Activated naive CD4-positive, alpha-beta T cell treated with anti-CD3 and anti-CD28 coated beads, Interleukin-2, amount 50 U/mL, for 16 hours (primary cell): ENCODE results near the gene MPPED1.

Source experiments
- DNase-seq: peaks from one replicate; pipeline ENCODE4 v3.0.0-alpha.2; 2020

Gene MPPED1

DNA sequence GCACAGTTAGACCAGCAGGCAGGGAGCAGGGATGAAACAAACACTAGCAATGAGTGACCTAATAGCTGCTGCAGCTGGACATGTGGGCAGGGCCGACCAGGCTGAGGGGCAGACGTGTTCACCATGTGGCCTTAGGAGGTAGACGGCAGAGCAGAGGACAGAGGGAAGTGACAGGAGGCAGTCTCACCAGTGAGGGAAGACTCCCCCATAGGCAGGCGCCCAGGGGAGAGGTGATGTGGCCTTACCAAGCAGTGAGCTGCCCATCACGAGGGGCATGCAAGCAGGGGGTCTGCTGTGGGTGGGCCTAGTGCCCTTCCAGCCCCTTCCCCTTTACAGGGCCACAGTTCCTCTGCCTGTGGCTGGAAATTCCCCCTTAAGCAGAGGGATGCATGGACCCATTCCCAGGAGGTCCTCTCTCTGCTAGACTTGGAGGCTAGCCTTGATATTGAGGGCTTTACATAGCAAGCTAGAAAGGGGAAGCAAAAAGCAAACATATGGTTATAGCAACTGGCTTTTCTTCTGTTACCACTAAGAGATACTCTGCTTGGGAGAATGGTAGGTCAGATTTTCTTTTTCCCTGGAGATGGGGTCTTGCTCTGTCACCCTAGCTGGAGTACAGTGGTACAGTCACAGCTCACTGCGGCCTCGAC is 67.6 kb downstream of the MPPED1 start:
- DNase-seq, result no peak

DNA sequence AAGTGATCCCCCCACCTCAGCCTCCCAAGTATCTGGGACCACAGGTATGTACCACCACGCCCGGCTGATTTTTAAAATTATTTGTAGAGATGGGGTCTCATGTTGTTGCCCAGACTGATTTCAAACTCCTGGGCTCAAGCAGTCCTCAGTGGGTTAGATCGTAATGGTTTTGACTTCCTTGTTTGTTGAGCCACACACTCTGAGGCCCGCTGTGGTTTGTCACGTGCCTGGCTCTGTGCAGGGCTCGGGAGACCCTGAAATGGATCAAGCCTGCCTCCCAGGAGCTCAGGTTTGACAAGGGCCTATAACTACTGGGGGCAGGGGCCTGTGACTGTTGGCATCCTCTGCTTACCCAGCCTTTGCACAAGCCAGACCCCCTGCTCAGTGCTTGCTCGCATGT is 68.1 kb downstream of the MPPED1 start:
- no peak for DNase-seq

DNA sequence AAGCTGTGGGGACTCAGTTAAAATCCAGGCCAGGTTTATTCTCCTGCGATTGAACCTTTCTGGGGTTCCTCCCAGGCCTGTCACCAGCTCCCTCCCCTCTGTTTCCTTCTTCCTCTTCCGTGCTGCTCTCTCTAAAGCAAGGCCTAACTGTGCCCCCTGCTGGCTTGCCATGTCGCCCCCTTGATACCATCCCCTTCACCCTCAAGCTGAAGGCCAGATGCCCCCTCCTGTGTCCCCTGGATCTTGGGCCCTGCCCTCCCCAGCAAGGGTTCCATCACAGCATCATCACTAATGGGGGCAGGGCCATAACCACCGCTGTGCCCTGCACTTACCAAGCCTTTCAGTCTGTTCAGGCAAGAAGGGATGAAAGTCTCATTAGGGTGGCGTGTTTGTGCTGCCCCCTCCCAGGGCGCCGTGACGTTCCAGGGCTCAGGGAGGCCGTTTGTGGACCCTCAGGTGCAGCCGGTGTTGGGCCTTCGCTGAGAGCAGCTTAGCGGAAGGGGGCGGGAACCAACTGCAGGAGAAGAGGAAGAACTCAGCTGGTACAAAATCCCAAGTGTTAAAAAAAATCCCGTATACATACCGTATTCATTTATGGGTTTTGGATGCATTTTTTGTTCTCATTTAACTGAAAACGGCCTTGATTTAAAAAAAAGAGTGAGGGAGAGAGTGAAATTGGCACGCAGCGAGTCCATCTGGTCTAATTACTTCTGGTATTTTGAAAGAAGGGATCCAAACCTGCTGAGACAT is 69.9 kb downstream of the MPPED1 start:
- DNase-seq, result no peak

DNA sequence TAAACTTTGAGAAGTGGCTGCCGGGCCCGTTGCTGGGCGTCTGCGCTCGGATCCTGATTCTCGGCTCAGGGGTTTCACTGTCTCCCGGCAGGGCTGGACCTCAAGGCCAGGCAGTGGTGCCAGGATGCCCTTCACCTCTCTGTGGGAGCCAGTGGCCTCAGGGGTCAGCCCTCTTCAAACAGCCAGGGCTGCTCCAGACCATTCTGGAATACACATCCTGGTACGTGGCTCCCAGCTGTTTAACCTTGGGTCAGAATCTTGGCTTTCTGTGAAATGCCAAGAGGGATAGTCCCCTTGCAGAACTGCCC is 70.5 kb downstream of the MPPED1 start:
- no peak for DNase-seq

DNA sequence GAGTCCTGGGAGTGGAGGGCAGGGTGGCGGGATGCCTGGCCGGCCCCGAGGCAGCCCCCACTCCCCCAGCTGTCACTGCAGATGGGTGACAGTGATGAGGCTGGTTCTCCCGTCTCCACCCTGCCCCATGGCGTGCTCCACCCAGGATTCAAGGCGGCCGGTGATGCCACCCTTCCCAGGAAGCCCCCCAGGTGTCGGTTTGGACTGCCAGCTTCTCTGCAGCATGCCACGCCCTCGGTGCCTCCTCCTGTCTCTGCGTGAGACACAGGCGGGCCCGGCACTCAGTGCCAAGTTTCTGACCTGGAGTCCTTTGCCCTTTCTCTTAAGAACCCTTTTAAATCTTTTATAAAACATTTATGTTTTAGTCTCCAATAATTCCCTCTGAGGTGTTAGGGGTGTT is 71.5 kb downstream of the MPPED1 start:
- no peak for DNase-seq

DNA sequence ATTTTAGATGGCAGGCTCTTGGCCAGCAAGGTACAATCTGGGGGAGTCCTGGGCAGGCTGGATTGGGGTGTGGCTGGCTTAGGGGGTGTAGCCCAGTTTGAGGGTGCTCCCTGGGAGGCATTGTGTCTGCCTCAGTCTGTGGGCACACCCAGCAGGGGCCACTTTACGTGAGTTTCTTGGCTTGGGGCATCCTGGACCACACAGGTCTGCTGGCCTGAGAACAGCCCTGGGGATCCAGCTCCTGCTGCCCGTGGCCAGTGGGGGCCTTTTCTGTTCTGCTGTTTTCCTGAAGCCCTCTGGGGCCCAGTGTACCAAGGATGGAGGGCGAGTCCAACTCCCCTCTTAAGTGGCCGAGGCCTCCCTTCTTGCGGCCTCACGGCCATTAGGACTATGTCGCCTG is 71.9 kb downstream of the MPPED1 start:
- DNase-seq, result no peak

DNA sequence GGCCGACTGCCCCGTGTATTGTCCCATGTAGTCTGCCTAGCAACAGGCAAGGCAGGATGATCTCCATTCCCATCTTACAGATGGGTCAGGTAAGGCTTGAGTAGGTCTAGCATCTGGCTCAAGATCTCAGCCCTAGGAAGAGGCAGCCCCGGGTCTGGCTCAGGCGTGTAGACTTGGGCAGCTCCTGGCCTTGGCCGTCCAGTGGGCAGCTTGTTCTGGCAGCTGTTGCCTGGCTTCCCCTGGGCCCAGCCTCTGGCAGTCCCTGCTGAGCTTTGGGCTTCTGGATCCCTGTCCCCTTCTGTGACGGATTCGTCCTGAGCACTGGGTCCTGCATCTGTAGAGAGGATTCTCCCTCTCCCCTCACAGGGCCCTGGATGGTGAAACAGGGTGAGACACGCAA is 72.4 kb downstream of the MPPED1 start:
- no peak for DNase-seq

DNA sequence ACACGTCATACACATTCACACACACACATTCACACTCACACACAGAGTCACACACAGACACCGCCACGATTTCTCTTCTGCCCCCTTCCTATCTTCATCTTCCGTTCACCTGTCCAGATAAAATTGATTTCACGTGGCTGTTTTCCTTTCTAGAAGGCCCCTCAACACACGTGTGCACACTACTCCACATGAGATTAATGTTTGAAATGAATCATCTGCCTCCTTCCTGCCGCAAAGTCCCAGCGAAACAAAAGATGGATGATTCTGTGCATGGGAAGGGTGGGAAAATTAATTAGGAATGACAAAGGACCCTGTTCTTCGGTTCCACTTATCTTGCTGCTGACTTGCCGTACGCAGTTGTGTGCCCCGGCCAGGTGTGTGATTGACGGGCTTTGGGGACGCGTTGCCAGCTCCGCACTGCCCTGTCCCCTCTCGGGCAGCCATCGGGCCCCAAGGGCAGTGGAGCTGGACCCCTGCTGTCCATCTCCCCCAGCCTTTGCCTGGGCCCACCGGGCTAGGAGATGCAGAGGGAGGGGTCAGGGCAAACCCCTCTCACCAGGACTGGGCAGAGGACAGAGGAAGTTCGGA is 73.8 kb downstream of the MPPED1 start:
- DNase-seq, result no peak

DNA sequence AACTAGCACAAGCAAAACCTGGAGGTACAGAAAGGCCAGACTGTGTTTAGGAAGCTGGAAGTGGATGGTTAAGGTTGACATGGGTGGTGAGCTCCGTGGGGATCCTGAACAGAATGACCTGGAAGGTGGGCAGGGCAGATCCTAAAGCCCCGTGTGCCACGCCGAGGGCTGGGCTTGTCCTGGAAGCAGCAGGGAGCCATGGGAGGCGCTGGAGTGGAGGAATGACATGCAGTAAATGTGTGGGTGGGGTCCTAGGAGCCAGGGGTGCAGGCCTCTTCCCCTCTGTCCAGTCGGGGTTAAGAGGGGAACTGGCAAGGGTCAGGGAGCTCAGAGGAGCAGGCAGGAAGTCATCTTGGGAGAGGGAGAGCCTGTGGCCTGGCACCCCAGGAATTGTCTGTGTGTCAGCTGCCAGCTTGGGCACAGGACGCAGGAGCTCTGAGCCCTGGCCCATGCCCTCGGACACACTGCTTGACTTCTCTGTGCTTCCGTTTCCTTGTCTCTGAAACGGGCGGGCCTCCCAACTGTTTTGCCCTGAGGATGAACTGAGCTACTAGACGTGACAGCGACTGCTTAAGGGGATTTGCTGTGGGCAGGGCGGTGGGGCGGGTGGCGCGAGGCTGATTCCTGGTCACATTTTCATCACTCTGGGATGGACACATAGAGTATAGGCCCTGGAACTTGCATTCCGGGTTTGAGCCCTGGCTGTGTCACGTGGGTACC is 75.7 kb downstream of the MPPED1 start:
- no peak for DNase-seq

DNA sequence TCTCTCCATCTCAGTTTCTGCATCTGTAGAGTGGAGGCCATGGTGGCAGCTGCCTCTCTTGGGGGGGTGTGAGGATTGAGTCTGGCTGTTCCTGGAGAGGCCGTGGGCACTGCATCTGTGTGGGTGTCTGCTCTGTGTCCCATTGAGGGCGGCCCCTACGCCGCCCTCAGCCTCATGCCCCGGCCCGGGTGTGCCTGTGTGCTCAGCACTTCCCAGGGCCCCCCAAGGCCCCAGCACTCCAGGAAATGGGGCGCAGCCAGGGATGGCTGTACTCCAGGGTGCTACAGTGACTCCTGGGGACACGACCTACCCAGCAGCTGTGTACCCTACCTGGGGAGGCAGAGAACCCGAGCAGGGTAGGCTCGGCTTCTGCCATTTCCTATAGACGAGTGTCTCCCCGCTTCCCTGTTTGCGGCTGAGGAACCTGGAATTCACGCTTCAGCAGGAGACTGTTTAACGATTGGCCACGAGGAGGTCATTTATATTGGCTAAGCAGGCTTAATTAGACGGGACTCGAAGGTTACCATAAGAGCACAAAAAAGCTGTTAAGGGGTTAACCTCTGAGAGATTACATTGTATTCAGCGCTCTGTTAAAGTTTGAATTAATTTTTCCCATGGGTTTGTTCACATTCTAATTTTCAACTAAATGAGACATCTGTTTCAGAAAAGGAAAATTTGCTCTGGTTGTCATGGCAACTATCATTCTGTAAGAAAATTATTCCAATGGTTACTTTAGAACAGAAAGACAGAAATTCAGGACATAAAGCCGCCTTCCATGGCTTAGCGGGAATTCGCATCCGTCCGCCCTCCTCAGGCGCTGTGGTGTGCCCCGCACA is 76.4 kb downstream of the MPPED1 start:
- DNase-seq, result no peak

DNA sequence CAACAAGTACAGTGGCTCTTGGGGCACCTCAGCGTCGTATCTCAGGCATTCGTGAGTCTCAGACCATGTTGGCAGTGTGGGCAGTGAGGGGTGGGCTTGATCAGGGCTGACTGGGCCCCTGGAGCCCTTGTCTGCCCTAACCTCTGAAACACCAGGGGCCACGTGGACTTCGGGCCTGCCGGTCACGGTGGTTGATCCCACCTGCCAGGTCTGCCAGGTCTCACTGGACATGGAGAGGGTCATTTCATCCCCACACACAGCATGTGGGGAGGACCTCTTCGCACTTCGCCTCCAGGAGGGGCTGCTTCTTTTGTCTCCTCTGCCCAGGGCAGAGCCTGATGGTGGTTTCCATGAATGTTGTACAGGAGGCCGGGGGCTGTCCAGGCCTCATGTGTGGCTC is 77.1 kb downstream of the MPPED1 start:
- no peak for DNase-seq

DNA sequence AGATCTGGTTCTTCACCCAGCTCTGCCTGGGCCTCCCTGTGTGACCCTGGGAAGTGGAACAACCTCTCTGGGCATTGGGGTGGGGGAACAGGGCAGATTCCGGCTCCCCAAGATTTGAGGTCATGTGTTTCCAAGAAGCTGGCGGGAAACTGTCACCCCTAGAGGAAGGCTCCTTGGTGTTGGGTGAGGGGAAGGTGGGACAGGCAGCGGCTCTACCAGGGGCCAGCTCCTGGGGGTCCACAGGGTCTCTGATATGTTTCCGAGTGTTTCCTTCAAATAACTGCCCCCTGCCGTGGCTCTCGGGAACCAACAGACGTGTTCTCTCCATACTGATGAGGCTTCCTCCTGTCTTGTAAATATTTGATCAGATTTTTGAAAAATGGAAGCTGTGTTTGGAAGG is 78.5 kb downstream of the MPPED1 start:
- no peak for DNase-seq

DNA sequence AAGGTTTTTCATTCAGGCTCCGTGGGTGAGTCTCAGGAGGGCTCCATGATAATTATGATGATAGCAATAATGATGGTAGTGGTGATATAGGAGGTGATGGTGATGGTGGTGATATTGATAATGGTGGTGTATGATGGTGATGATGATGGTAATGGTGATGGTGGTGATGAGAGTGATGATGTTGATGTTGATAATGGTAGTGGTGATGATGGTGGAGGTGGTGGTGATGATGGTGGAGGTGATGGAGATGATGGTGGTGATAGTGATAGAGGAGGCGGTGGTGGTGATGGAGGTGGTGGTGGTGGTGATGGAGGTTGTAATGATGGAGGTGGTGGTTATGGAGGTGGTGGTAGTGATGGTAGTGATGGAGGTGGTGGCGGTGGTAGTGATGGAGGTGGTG is 79.4 kb downstream of the MPPED1 start:
- no peak for DNase-seq

DNA sequence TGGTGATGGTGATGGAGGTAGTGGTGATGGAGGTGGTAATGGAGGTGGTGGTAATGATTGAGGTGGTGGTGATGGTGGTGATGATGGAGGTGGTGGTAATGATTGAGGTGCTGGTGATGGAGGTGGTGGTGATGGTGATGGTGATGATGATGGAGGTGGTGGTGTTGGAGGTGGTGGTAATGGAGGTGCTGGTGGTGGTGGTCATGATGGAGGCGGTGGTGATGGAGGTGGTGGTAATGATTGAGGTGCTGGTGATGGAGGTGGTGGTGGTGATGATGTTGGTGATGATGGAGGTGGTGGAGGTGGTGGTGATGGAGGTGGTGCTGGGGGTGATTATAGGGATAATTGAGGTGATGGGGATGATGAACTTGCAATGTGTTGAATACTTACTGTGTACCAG is 79.9 kb downstream of the MPPED1 start:
- DNase-seq, result no peak

DNA sequence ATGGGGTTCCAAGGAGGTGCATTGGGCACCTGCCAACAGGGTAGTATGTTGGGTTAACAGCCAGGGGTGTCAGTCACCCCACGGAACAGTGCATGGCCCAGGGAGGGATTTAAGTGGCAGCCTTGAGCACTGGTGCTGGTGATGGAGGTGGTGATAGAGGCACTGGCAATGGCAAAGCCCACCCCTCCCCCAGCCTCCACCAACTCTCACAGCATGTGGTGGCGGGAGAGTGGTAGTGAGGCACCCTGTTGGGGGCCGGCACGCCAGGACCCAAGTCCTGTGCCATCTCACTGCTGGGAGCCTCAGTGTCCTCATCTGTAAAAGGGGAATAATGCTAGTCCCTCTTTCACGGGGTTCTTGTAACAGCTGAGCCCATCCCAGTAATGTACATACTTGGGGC is 81.5 kb downstream of the MPPED1 start:
- DNase-seq, result no peak

DNA sequence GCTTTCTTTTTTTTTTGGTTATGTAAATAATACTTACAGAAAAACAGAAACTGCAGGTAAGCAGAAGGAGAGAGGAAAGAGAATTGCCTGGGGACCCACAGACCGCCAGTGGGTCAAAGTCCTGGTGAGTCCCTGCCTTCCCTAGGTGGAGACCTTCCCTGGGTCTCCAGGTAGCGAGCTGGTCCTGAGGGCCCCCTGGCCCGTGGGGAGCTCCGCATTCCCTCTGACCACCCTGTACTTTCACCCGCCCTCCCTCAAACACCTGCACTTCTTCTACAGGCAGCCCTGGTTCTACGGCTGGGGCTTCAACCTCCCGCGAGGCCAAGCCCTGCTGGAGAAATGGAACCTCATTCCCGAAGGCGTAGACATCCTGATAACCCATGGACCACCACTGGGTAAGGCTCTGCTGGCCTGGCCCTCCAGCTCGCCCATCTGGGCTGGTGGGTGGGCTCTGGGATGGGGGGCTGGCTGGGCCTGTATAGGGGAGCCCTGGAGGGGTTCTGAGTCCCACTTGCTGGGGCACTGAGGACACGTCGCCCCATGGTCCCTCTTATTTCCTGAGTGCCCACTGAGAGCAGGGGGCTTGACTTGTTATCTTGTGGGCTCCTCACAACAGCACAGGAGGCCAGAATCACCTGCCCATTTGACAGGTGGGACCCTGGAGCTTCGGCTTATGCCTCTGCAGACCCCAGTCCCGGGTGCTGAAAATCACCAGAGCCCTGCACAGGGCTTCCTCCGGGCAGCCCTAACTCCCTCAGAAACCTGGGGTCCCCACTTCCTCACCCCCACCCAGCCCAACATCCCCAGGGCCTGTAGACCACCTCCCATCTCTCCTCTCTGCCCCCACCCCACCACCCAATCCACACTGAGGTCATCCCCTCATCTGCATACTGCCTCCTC is 86.4 kb downstream of the MPPED1 start:
- DNase-seq, result no peak

DNA sequence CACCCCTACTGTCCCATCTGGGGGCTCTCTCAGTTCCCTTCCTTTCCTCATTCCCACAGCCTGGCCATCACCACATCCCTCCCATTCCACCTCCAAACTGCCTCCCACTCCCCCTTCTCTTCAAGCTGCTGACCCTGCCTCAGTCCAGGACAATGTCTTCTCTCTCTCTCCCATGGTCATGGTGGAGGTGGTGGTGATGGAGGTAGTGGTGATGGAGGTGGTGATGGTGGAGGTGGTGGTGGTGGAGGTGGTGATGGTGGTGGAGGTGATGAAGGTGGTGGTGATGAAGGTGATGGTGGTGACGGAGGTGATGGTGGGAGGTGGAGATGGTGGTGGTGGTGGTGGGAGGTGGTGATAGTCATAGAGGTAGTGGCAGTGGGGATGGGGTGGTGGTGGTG is 87.0 kb downstream of the MPPED1 start:
- no peak for DNase-seq

DNA sequence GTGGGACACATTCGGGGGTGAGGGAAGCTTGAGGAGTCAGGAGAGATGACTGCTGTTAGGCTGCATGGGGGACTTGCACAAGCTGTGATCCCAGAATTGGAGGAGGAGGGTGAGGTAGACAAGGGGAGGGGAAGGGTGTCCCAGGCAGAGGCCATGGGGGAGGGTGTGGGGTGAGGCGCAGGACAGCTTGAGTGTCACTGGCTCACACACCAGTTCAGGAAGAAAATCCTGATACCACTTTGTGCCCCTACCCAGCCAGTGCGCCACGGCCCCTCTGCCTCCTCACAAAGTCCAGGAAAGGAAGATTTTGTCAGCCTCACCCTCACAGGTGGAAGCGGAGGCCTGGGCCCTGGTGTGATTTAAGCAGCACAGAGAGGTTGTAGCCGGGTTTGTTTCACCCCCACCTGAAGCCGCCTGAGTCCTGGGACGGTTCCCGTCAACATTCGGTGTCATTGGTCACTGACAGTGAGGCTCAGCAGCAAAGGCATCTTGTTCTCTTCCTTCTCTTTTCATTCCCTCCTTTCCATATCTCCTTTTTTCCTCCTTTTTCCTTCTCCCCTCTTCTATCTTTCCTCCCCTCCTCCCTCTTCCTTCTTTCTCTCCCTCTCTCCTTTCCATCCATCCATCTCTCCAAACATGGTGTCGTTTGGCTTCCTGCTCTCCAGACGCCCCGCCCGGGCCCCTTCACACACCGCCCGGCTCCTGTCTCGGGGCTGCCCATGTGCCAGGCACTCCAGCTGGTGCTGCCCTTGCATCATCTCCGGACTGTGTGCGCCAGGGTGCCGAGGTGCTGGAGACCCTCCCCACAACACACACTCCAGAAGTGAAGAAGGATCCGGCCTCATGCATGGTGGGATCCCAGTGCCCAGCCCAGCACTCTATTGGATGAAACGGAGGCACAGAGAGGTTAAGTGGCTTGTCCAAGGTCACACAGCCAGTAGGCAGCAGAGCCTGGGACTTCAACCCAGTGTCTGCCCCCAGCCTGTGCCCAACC is 89.3 kb downstream of the MPPED1 start:
- DNase-seq, result no peak

DNA sequence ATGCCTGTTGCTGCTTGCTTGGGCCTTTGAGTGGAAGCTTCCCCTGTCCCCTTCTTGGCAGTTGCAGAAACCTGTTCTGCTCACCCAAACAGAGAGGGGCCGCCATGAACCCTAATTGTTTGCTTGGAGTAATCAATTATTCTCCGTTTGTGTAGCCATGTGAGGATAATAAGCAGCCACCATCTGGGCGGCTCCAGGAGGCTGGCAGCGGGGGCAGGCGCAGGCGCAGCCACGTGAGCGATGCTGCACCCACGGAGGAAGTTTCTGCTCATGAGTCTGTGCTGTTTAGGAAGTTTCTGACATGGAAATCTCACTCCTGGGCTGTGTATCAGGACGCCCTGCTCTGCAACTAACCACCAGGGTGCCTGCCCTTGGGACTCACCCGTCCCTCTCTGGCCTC is 90.1 kb downstream of the MPPED1 start:
- DNase-seq, result no peak

DNA sequence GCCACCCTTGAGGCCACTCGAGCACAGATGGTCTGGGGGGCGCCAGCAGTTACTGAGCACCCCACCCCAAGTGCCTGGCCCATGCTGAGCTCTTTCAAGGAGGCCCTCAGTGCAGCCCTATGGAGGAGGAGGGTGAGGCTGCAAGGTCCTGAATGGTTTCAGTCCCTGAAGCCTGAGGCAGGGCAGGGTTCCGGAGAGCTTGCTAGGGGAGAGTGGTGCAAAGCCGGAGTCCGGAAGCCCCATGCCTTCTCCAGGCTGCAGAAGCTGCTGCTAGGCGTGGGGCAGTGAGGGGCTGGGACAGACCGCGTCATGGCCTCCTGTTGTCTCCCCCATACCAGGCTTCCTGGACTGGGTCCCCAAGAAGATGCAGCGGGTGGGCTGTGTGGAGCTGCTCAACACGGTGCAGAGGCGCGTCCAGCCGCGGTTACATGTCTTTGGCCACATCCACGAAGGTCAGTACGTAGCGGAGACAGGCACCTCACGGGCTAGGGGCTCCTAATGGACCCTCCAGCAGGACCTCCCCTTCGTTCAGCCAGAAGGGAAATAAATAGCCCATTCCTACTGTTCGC is 90.6 kb downstream of the MPPED1 start:
- DNase-seq, result no peak
